HCT116 (cell line): Measurements from ENCODE around the gene MAGEA8. TPM values are rescaled to one million over a fixed set of nuclear protein-coding genes. Genes with fewer than 3 reads are reported as not detected.

Experiments used
- total RNA-seq: library from RNA; stranded (reverse); gene quantifications from one replicate; pipeline ENCODE4 v1.2.1, GENCODE V29; 2021; ENCODE audit not compliant: unreplicated experiment

MAGEA8 gene
- total RNA-seq, 1 experiment from 2014 or later = not detected

Other genes starting within 250 kb of the MAGEA8 start
- 15.2 TPM for gene TMEM185A, start 249.4 kb upstream of the MAGEA8 start, total RNA-seq
- gene MAGEA11, start 169.1 kb upstream of the MAGEA8 start, total RNA-seq = not detected
- 0.44 TPM for gene HSFX1, start 107.1 kb upstream of the MAGEA8 start, total RNA-seq
- not detected for gene MAGEA9, start 99.3 kb upstream of the MAGEA8 start, total RNA-seq
- not detected for gene HSFX4, start 48.4 kb downstream of the MAGEA8 start, total RNA-seq
- gene EOLA2, start 57.3 kb downstream of the MAGEA8 start, total RNA-seq = 26.4 TPM